HepG2 (cell line): Measurements from ENCODE around the gene CLIC5. TPM values are rescaled to one million over a fixed set of nuclear protein-coding genes. Genes with fewer than 3 reads are reported as not detected.

Experiments used
- ATAC-seq: fragments of 200-7000 bp; cut with Tn5 transposase; 3 replicates; pipeline ENCODE4 v1.9.1; 2020; ENCODE audit warnings: mild to moderate bottlenecking, moderate library complexity
- BruUV-seq: library from RNA; stranded (reverse); fragments of 400-500 nt; replicated peaks from 2 replicates; lab custom pipeline; 2021; lab: Mats Ljungman, UMichigan
- CTCF ChIA-PET: fragments of 300-600 bp; formaldehyde crosslinking; extraction: SDS; loops from one replicate; lab custom pipeline; 2021; ENCODE audit warnings: low total read pairs, inconsistent platforms, low intra/inter-chr PET ratio; lab: Yijun Ruan, JAX
- POLR2A ChIA-PET: fragments of 350-600 bp; sonication (Branson Sonifier 250); formaldehyde crosslinking; loops from one replicate; lab custom pipeline; 2020; ENCODE audit warnings: antibody characterized with exemption, inconsistent platforms; lab: Yijun Ruan, JAX
- DNase-seq: peaks from one replicate; pipeline ENCODE4 v3.0.0-alpha.2; 2015; ENCODE audit warnings: low spot score
- FAIRE-seq: peaks from 3 replicates; lab custom pipeline; 2011; peaks lifted over from hg19 to GRCh38; lab: Jason Lieb, UNC
- H2AFZ ChIP-seq: one replicate; pipeline ENCODE4 v1.6.1; 2011; ENCODE audit warnings: low read length, inconsistent platforms
- H3K27ac ChIP-seq: fragments of 300-600 bp; 3 replicates; pipeline ENCODE4 v1.8.0; 2011; ENCODE audit warnings: mixed run types, mild to moderate bottlenecking, mixed read lengths, low read length, inconsistent platforms; ENCODE audit not compliant: insufficient read depth; ENCODE audit errors: extremely low read length
- H3K27me3 ChIP-seq, 2 experiments: fragments of 200-600 bp in 1 of 2; 2 replicates in 1 of 2; 3 replicates in 1 of 2; pipeline versions ENCODE4 v1.6.0 to v1.8.0; 2011; ENCODE audit warnings: low read length in 2 of 2, mild to moderate bottlenecking in 2 of 2, moderate library complexity in 2 of 2, inconsistent platforms in 1 of 2; ENCODE audit not compliant: insufficient read depth in 2 of 2, control insufficient read depth in 1 of 2
- H3K36me3 ChIP-seq, 2 experiments: fragments of 200-600 bp in 1 of 2; replicated peaks in 1 of 2; 2 replicates in 1 of 2; 3 replicates in 1 of 2; pipeline versions ENCODE4 v1.5.1 to v1.8.0; 2011; ENCODE audit warnings: low read length in 2 of 2, inconsistent platforms in 1 of 2; ENCODE audit not compliant: insufficient read depth in 2 of 2, control insufficient read depth in 1 of 2
- H3K4me1 ChIP-seq: 2 replicates; pipeline ENCODE4 v1.5.1; 2012; ENCODE audit warnings: low read length, inconsistent platforms; ENCODE audit not compliant: insufficient read depth
- H3K4me2 ChIP-seq: 2 replicates; pipeline ENCODE4 v1.6.0; 2011; ENCODE audit warnings: low read depth, low read length, inconsistent platforms
- H3K4me3 ChIP-seq, 3 experiments: fragments of 200-600 bp in 1 of 3; sonication (generic), shearing (Covaris generic) in 1 of 3; replicated peaks in 1 of 3; 2 replicates each; pipeline ENCODE4 v1.5.1; 2011 to 2016; ENCODE audit warnings: low read length in 3 of 3, inconsistent platforms in 2 of 3, low read depth in 2 of 3, mild to moderate bottlenecking in 2 of 3, control low read depth in 1 of 3, mixed read lengths in 1 of 3; ENCODE audit not compliant: insufficient read depth in 1 of 3
- H3K79me2 ChIP-seq: one replicate; pipeline ENCODE4 v1.6.1; 2011; ENCODE audit warnings: low read length, inconsistent platforms; ENCODE audit not compliant: insufficient read depth
- H3K9ac ChIP-seq: 2 replicates; pipeline ENCODE4 v1.6.0; 2011; ENCODE audit warnings: mild to moderate bottlenecking, low read depth, low read length, inconsistent platforms; ENCODE audit not compliant: insufficient read depth
- H3K9me3 ChIP-seq: 2 replicates; pipeline ENCODE4 v1.5.1; 2012; ENCODE audit warnings: mild to moderate bottlenecking, low read length
- H4K20me1 ChIP-seq: 2 replicates; pipeline ENCODE4 v1.6.0; 2011; ENCODE audit warnings: inconsistent platforms, mild to moderate bottlenecking, low read length, moderate library complexity; ENCODE audit not compliant: insufficient read depth
- WGBS: methylation state at CpG from one replicate; pipeline ENCODE4 v1.1.6; 2017; ENCODE audit warnings: low lambda C conversion rate; 5-methylcytosine and 5-hydroxymethylcytosine counted together
- in situ Hi-C: cut with HindIII; loops from 2 replicates; pipeline ENCODE4 v1.10.0; 2017; ENCODE audit warnings: low pct_unique_long_range_greater_than_20kb; ENCODE audit not compliant: extremely low pct_ligation_motif_present
- intact Hi-C: fragments of 100-400 bp; cut with micrococcal nuclease; formaldehyde crosslinking; loops from one replicate; pipeline ENCODE4 v1.10.0; 2022; ENCODE audit not compliant: unreplicated experiment
- polyA plus RNA-seq, 8 experiments: library from polyadenylated mRNA; depleted of rRNA in 3 of 8; stranded (reverse) in 7 of 8; unstranded in 1 of 8; fragments of >200 nt; fragmentation: Illumina TruSeq in 4 of 8; extraction: Trizol in 4 of 8; gene quantifications; 2 replicates each; pipeline versions ENCODE4 v1.2.1 to v1.2.3, GENCODE V29; 2011 to 2016; ENCODE audit warnings: low read depth in 4 of 8, missing spikeins in 1 of 8, mixed read lengths in 1 of 8; ENCODE audit not compliant: insufficient read depth in 1 of 8
- total RNA-seq, 5 experiments: library from RNA; depleted of rRNA; stranded (reverse); fragments of >200 nt; fragmentation: Illumina TruSeq; extraction: Trizol; gene quantifications; 2 replicates each; pipeline ENCODE4 v1.2.3, GENCODE V29; 2016; ENCODE audit warnings: low read depth in 1 of 5
- TF ChIP-seq, protein P1 (sequence below): sonication (generic); formaldehyde crosslinking; IDR thresholded peaks from 2 replicates; pipeline ENCODE4 v1.4.0; 2020; ENCODE audit warnings: mild to moderate bottlenecking, missing genetic modification reagents

CLIC5 gene
- total and polyA plus RNA-seq, 2 of the 13 experiments (the other 11 are each of a cell fraction or from before 2014, with no cell fraction given) = not detected

- H3K4me3 ChIP-seq = no peak overlapping the region
- H2AFZ ChIP-seq = no peak overlapping the region
- no peaks in the 10 kb centered on the region for H3K79me2 ChIP-seq
- no peaks in the 10 kb centered on the region for H3K27me3 ChIP-seq
- in situ Hi-C loops = no loop called here
- 11% methylated on average over 3 of the region's 3 CpGs for WGBS
- H3K4me1 ChIP-seq = no peaks in the 10 kb centered on the region
- intact Hi-C loops = no loop called here
- BruUV-seq = no TSS peak
- H3K9me3 ChIP-seq = no peaks in the 10 kb centered on the region
- ChIA-PET POLR2A (no interaction called here), CTCF (no interaction called here)
- H3K9ac ChIP-seq = no peak overlapping the region
- no peaks in the 10 kb centered on the region for H3K36me3 ChIP-seq
- no peak overlapping the region for H3K4me2 ChIP-seq
- H4K20me1 ChIP-seq = no peaks in the 10 kb centered on the region
- TF ChIP-seq, protein P1, sequence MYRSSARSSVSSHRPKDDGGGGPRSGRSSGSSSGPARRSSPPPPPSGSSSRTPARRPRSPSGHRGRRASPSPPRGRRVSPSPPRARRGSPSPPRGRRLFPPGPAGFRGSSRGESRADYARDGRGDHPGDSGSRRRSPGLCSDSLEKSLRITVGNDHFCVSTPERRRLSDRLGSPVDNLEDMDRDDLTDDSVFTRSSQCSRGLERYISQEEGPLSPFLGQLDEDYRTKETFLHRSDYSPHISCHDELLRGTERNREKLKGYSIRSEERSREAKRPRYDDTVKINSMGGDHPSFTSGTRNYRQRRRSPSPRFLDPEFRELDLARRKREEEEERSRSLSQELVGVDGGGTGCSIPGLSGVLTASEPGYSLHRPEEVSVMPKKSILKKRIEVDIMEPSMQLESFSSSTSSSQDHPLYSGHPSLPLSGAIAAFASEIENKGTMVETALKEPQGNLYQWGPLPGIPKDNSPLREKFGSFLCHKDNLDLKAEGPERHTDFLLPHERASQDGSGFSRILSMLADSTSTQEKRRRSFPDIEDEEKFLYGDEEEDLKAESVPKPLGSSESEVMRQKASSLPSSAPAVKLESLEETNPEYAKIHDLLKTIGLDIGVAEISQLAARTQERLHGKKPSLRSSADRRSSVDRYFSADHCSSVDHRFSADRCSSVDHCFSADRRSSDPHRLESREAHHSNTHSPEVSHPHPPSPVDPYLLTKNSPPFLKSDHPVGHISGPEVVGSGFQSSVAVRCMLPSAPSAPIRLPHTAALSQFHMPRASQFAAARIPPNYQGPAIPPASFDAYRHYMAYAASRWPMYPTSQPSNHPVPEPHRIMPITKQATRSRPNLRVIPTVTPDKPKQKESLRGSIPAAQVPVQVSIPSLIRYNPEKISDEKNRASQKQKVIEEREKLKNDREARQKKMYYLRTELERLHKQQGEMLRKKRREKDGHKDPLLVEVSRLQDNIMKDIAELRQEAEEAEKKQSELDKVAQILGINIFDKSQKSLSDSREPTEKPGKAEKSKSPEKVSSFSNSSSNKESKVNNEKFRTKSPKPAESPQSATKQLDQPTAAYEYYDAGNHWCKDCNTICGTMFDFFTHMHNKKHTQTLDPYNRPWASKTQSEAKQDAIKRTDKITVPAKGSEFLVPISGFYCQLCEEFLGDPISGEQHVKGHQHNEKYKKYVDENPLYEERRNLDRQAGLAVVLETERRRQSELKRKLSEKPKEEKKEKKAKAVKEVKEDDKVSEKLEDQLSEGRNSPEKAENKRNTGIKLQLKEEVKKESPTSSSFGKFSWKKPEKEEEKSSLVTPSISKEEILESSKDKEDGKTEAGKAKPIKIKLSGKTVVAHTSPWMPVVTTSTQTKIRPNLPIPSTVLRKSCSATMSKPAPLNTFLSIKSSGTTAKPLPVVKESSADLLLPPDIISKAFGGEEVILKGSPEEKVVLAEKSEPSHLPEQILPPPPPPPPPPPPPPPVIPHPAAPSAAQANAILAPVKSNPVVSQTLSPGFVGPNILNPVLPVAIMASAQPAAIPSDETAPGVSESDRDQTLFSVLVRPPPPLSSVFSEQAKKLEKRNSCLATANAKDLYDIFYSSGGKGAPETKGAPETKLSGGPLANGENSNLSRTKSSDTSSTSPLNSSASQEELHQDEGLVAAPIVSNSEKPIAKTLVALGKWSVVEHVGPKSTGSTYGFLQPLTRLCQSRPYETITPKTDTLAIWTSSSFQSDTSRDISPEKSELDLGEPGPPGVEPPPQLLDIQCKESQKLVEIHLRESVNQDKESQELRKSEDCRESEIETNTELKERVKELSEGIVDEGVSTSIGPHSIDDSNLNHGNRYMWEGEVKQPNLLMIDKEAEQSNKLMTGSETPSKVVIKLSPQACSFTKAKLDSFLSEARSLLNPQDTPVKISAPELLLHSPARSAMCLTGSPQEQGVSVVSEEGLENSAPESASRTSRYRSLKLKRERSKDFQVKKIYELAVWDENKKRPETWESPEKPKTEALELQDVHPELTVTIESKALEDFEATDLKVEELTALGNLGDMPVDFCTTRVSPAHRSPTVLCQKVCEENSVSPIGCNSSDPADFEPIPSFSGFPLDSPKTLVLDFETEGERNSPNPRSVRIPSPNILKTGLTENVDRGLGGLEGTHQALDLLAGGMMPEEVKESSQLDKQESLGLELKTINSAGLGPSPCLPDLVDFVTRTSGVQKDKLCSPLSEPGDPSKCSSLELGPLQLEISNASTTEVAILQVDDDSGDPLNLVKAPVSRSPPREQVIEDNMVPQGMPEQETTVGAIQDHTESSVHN = no peak
- H3K27ac ChIP-seq = no peak overlapping the region
- ATAC-seq (no peak), FAIRE-seq (no peak), DNase-seq (no peak)
These were observed 7.7 kb upstream of the CLIC5 start for GRCh38 chr6:46023216-46023915.
